BJ (cell line): ENCODE data around the gene RNF103. TPM values are rescaled to one million over a fixed set of nuclear protein-coding genes. Genes with fewer than 3 reads are reported as not detected.

Experiments used
- CTCF ChIA-PET: fragments of 350-600 bp; formaldehyde crosslinking; extraction: SDS; loops from one replicate; lab custom pipeline; 2021; ENCODE audit warnings: antibody characterized with exemption, inconsistent platforms; lab: Yijun Ruan, JAX
- POLR2A ChIA-PET: fragments of 300-600 bp; sonication (Branson Sonifier 250); formaldehyde crosslinking; extraction: SDS; loops from one replicate; lab custom pipeline; 2021; ENCODE audit warnings: antibody characterized with exemption; lab: Charles Lee
- DNase-seq: peaks from one replicate; pipeline ENCODE4 v3.0.0-alpha.2; 2011; ENCODE audit warnings: low read depth
- H3K27me3 ChIP-seq: 2 replicates; pipeline ENCODE4 v1.6.0; 2011; ENCODE audit warnings: low read length; ENCODE audit not compliant: control insufficient read depth, insufficient read depth
- H3K36me3 ChIP-seq: 2 replicates; pipeline ENCODE4 v1.5.1; 2011; ENCODE audit warnings: low read length; ENCODE audit not compliant: control insufficient read depth, insufficient read depth
- H3K4me3 ChIP-seq: 2 replicates; pipeline ENCODE4 v1.5.1; 2011; ENCODE audit warnings: low read depth, mild to moderate bottlenecking, control low read depth, low read length
- CTCF ChIP-seq: IDR thresholded peaks from 2 replicates; pipeline ENCODE4 v1.5.1; 2011; ENCODE audit warnings: low read depth, mild to moderate bottlenecking, control low read depth, inconsistent platforms, low read length, moderate library complexity; ENCODE audit not compliant: insufficient read depth
- polyA plus RNA-seq: library from polyadenylated mRNA; depleted of rRNA; stranded (reverse); fragments of >200 nt; gene quantifications from 2 replicates; pipeline ENCODE4 v1.2.3, GENCODE V29; 2011

Gene RNF103
- polyA plus RNA-seq, 1 experiment = 8.2 TPM

GRCh38 chr2:86633155-86633651 lies 9.5 kb upstream of the RNF103 start:
- no peak for TF ChIP-seq CTCF
- no peaks in the 10 kb centered on the region for H3K36me3 ChIP-seq
- DNase-seq = no peak
- ChIA-PET CTCF (no interaction called here), POLR2A (no interaction called here)
- no peaks in the 10 kb centered on the region for H3K27me3 ChIP-seq
- no peak overlapping the region for H3K4me3 ChIP-seq

GRCh38 chr2:86632672-86633071 lies 9.0 kb upstream of the RNF103 start:
- POLR2A ChIA-PET = no interaction called here
- H3K36me3 ChIP-seq = no peaks in the 10 kb centered on the region
- H3K27me3 ChIP-seq = no peaks in the 10 kb centered on the region
- no peak for DNase-seq
- no peak overlapping the region for H3K4me3 ChIP-seq
- CTCF ChIA-PET = no interaction called here
- TF ChIP-seq CTCF = no peak

- ChIA-PET POLR2A (no interaction called here), CTCF (no interaction called here)
- Histone ChIP-seq H3K4me3 (no peak overlapping the region), H3K27me3 (no peaks in the 10 kb centered on the region), H3K36me3 (no peaks in the 10 kb centered on the region)
- no peak for TF ChIP-seq CTCF
- DNase-seq = no peak
Observed at GRCh38 chr2:86631846-86632485, 8.3 kb upstream of the RNF103 start.

- Histone ChIP-seq H3K36me3 (no peaks in the 10 kb centered on the region), H3K4me3 (no peak overlapping the region), H3K27me3 (no peaks in the 10 kb centered on the region)
- POLR2A ChIA-PET = no interaction called here
- DNase-seq = no peak
- CTCF ChIA-PET = no interaction called here
- no peak for TF ChIP-seq CTCF
Observed at GRCh38 chr2:86628091-86628522, 4.4 kb upstream of the RNF103 start.

- TF ChIP-seq CTCF = no peak
- no peak for DNase-seq
- ChIA-PET POLR2A (no interaction called here), CTCF (no interaction called here)
- no peak overlapping the region for H3K4me3 ChIP-seq
- H3K36me3 ChIP-seq = no peaks in the 10 kb centered on the region
- H3K27me3 ChIP-seq = no peaks in the 10 kb centered on the region
Observed at GRCh38 chr2:86627550-86627949, 3.9 kb upstream of the RNF103 start.
